LNCaP clone FGC (cell line): Measurements from ENCODE around the gene RILPL1.
A peak's percentile ranks its signal among the peaks of the same experiment; 100 is the strongest.
"Not testable (repeated sequence)": the region's sequence is repeated elsewhere in the genome, so short reads cannot be mapped to it uniquely, and the experiment has no call there.

ENCODE experiments used
- DNase-seq: peaks from one replicate; pipeline ENCODE4 v3.0.0-alpha.2; 2011; ENCODE audit warnings: low read depth
- H3K4me3 ChIP-seq: 2 replicates; pipeline ENCODE4 v1.5.1; 2011; ENCODE audit warnings: mild to moderate bottlenecking, low read depth, low read length, control low read depth
- CTCF ChIP-seq: IDR thresholded peaks from 2 replicates; pipeline ENCODE4 v1.5.1; 2012; ENCODE audit warnings: mild to moderate bottlenecking; ENCODE audit not compliant: control insufficient read depth, insufficient read depth; ENCODE audit errors: extremely low read depth

The RILPL1 gene

GRCh38 chr12:123435636-123436016 lies 97.9 kb downstream of the RILPL1 start:
- no peak for DNase-seq
- H3K4me3 ChIP-seq = peak overlapping the region; percentile 86
- no peak for TF ChIP-seq CTCF

GRCh38 chr12:123433615-123434014 lies 99.9 kb downstream of the RILPL1 start:
- TF ChIP-seq CTCF = no peak
- no peak overlapping the region for H3K4me3 ChIP-seq

GRCh38 chr12:123431951-123432817 lies 101.3 kb downstream of the RILPL1 start:
- not testable (repeated sequence) for H3K4me3 ChIP-seq, DNase-seq

More at GRCh38 chr12:123433615-123434014, 99.9 kb downstream of the RILPL1 start:
- no peak for DNase-seq

GRCh38 chr12:123429101-123429500 lies 104.4 kb downstream of the RILPL1 start:
- H3K4me3 ChIP-seq, DNase-seq: not testable (repeated sequence)

GRCh38 chr12:123428591-123428990 lies 104.9 kb downstream of the RILPL1 start:
- no peak overlapping the region for H3K4me3 ChIP-seq
- no peak for TF ChIP-seq CTCF
- no peak for DNase-seq

- H3K4me3 ChIP-seq = no peak overlapping the region
- TF ChIP-seq CTCF = no peak
- DNase-seq = no peak
Measured at GRCh38 chr12:123427036-123427769, 106.3 kb downstream of the RILPL1 start.

- no peak for TF ChIP-seq CTCF
Measured at GRCh38 chr12:123421314-123421713, 112.2 kb downstream of the RILPL1 start.

More at GRCh38 chr12:123421314-123421713, 112.2 kb downstream of the RILPL1 start:
- H3K4me3 ChIP-seq = no peak overlapping the region
- DNase-seq = no peak
